Measurements from ENCODE around the gene ASCC1.
A peak's percentile ranks its signal among the peaks of the same experiment; 100 is the strongest.
"Not testable (repeated sequence)": the region's sequence is repeated elsewhere in the genome, so short reads cannot be mapped to it uniquely, and the experiment has no call there.

ASCC1 gene

GRCh38 chr10:72124989-72125388, 91.1 kb downstream of the ASCC1 start:
- DNase-seq (ENCODE audit: low spot score): no peak

- DNase-seq (ENCODE audit: low spot score): no peak
Observed at GRCh38 chr10:72124381-72124780, 91.7 kb downstream of the ASCC1 start.

- DNase-seq (ENCODE audit: low spot score): no peak
Observed at GRCh38 chr10:72123616-72124015, 92.5 kb downstream of the ASCC1 start.

GRCh38 chr10:72122221-72122620, 93.9 kb downstream of the ASCC1 start:
- no peak for DNase-seq (ENCODE audit: low spot score)

GRCh38 chr10:72121389-72121788, 94.7 kb downstream of the ASCC1 start:
- DNase-seq (ENCODE audit: low spot score): no peak

GRCh38 chr10:72116372-72116771, 99.7 kb downstream of the ASCC1 start:
- no peak for DNase-seq (ENCODE audit: low spot score)

GRCh38 chr10:72114706-72115450, 101.2 kb downstream of the ASCC1 start:
- DNase-seq (ENCODE audit: low spot score): no peak

GRCh38 chr10:72110673-72111401, 105.2 kb downstream of the ASCC1 start:
- DNase-seq (ENCODE audit: low spot score): no peak

- DNase-seq (ENCODE audit: low spot score): no peak
Observed at GRCh38 chr10:72109636-72110157, 106.4 kb downstream of the ASCC1 start.

GRCh38 chr10:72108830-72109635, 107.0 kb downstream of the ASCC1 start:
- no peak for DNase-seq (ENCODE audit: low spot score)

- DNase-seq (ENCODE audit: low spot score): not testable (repeated sequence)
Observed at GRCh38 chr10:72108004-72108370, 108.1 kb downstream of the ASCC1 start.

GRCh38 chr10:72107325-72108003, 108.6 kb downstream of the ASCC1 start:
- DNase-seq (ENCODE audit: low spot score): peak; percentile 48

GRCh38 chr10:72106896-72107295, 109.2 kb downstream of the ASCC1 start:
- DNase-seq (ENCODE audit: low spot score): no peak

- no peak for DNase-seq (ENCODE audit: low spot score)
Observed at GRCh38 chr10:72106154-72106849, 109.8 kb downstream of the ASCC1 start.

GRCh38 chr10:72105710-72106109, 110.4 kb downstream of the ASCC1 start:
- DNase-seq (ENCODE audit: low spot score): no peak

- DNase-seq (ENCODE audit: low spot score): no peak
Observed at GRCh38 chr10:72105098-72105475, 111.0 kb downstream of the ASCC1 start.

- DNase-seq (ENCODE audit: low spot score): no peak
Observed at GRCh38 chr10:72104472-72105097, 111.5 kb downstream of the ASCC1 start.

GRCh38 chr10:72099600-72099921, 116.5 kb downstream of the ASCC1 start:
- DNase-seq (ENCODE audit: low spot score): no peak

- DNase-seq (ENCODE audit: low spot score): no peak
Observed at GRCh38 chr10:72098836-72099599, 117.1 kb downstream of the ASCC1 start.

GRCh38 chr10:72098301-72098835, 117.7 kb downstream of the ASCC1 start:
- DNase-seq (ENCODE audit: low spot score): no peak

Data from CD4-positive, alpha-beta T cell treated with Interleukin-15 for 4 hours (primary cell).